HEK293 (cell line): Measurements from ENCODE around the gene SMIM44.

Experiments used
- CTCF ChIA-PET: fragments of 350-600 bp; formaldehyde crosslinking; extraction: SDS; loops from one replicate; lab custom pipeline; 2021; ENCODE audit warnings: antibody characterized with exemption; lab: Yijun Ruan, JAX
- POLR2A ChIA-PET: fragments of 300-600 bp; formaldehyde crosslinking; extraction: SDS; loops from one replicate; lab custom pipeline; 2020; ENCODE audit warnings: antibody characterized with exemption, inconsistent platforms; lab: Yijun Ruan, JAX
- H3K27ac ChIP-seq: fragments of 200-500 bp; sonication (Bioruptor generic); 2 replicates; pipeline ENCODE4 v1.5.1; 2014; ENCODE audit warnings: low read depth, low read length, control low read depth, inconsistent platforms; ENCODE audit errors: extremely low read depth
- H3K36me3 ChIP-seq, 2 experiments: fragments of 200-500 bp in 1 of 2; sonication (Bioruptor generic) in 1 of 2; 1 replicate in 1 of 2; 2 replicates in 1 of 2; pipeline ENCODE4 v1.5.1; 2014 to 2017; ENCODE audit warnings: inconsistent platforms in 2 of 2, low read length in 2 of 2; ENCODE audit not compliant: control insufficient read depth in 2 of 2, insufficient read depth in 1 of 2
- H3K4me1 ChIP-seq: fragments of 200-500 bp; sonication (Bioruptor generic); 2 replicates; pipeline ENCODE4 v1.5.1; 2014; ENCODE audit warnings: mild to moderate bottlenecking, low read length, inconsistent platforms; ENCODE audit not compliant: control insufficient read depth, insufficient read depth
- H3K4me3 ChIP-seq: 2 replicates; pipeline ENCODE4 v1.5.1; 2011; ENCODE audit warnings: low read depth, mild to moderate bottlenecking, control low read depth, low read length, moderate library complexity
- H3K9me3 ChIP-seq: fragments of 200-500 bp; sonication (Bioruptor generic); 2 replicates; pipeline ENCODE4 v1.5.1; 2014; ENCODE audit warnings: low read depth, low read length, inconsistent platforms; ENCODE audit not compliant: control insufficient read depth, insufficient read depth
- HOXA7 ChIP-seq: sonication (generic); formaldehyde crosslinking; IDR thresholded peaks from 2 replicates; pipeline ENCODE4 v1.8.1; 2022; ENCODE audit warnings: missing genetic modification reagents, borderline replicate concordance
- RBAK ChIP-seq: fragments of 450-650 bp; formaldehyde crosslinking; IDR thresholded peaks from 2 replicates; pipeline ENCODE4 v1.5.1; 2016; ENCODE audit warnings: missing biosample characterization, missing genetic modification characterization
- YY2 ChIP-seq: fragments of 450-650 bp; formaldehyde crosslinking; IDR thresholded peaks from 2 replicates; pipeline ENCODE4 v1.5.1; 2016; ENCODE audit warnings: missing biosample characterization, missing genetic modification characterization
- ZBTB48 ChIP-seq: fragments of 450-650 bp; formaldehyde crosslinking; IDR thresholded peaks from 2 replicates; pipeline ENCODE4 v1.5.1; 2016; ENCODE audit warnings: missing biosample characterization, missing genetic modification characterization
- ZFP41 ChIP-seq: fragments of 450-650 bp; formaldehyde crosslinking; IDR thresholded peaks from 2 replicates; pipeline ENCODE4 v1.5.1; 2016; ENCODE audit warnings: missing biosample characterization, missing genetic modification characterization, borderline replicate concordance
- ZNF112 ChIP-seq: fragments of 450-650 bp; formaldehyde crosslinking; IDR thresholded peaks from 2 replicates; pipeline ENCODE4 v1.5.0; 2017; ENCODE audit warnings: missing biosample characterization, missing genetic modification characterization
- ZNF133 ChIP-seq: fragments of 450-650 bp; formaldehyde crosslinking; IDR thresholded peaks from 2 replicates; pipeline ENCODE4 v1.5.1; 2016; ENCODE audit warnings: missing biosample characterization, missing genetic modification characterization
- ZNF202 ChIP-seq: fragments of 450-650 bp; formaldehyde crosslinking; IDR thresholded peaks from 2 replicates; pipeline ENCODE4 v1.5.1; 2016; ENCODE audit warnings: missing biosample characterization, missing genetic modification characterization, borderline replicate concordance
- ZNF23 ChIP-seq: fragments of 450-650 bp; formaldehyde crosslinking; IDR thresholded peaks from 2 replicates; pipeline ENCODE4 v1.5.1; 2016; ENCODE audit warnings: missing biosample characterization, missing genetic modification characterization, borderline replicate concordance
- ZNF239 ChIP-seq: fragments of 450-650 bp; formaldehyde crosslinking; IDR thresholded peaks from 2 replicates; pipeline ENCODE4 v1.5.1; 2016; ENCODE audit warnings: missing biosample characterization, missing genetic modification characterization
- ZNF248 ChIP-seq: fragments of 450-650 bp; formaldehyde crosslinking; IDR thresholded peaks from 2 replicates; pipeline ENCODE4 v1.5.1; 2017; ENCODE audit warnings: missing biosample characterization, missing genetic modification characterization
- ZNF391 ChIP-seq: fragments of 450-650 bp; formaldehyde crosslinking; IDR thresholded peaks from 2 replicates; pipeline ENCODE4 v1.5.1; 2016; ENCODE audit warnings: low read depth, missing biosample characterization, missing genetic modification characterization, borderline replicate concordance
- ZNF544 ChIP-seq: fragments of 450-650 bp; formaldehyde crosslinking; IDR thresholded peaks from 2 replicates; pipeline ENCODE4 v1.5.0; 2017; ENCODE audit warnings: missing biosample characterization, missing genetic modification characterization
- ZNF596 ChIP-seq: fragments of 450-650 bp; IDR thresholded peaks from 2 replicates; pipeline ENCODE4 v1.5.0; 2018; ENCODE audit warnings: missing biosample characterization, mild to moderate bottlenecking, missing genetic modification characterization, moderate library complexity
- ZNF768 ChIP-seq: fragments of 450-650 bp; formaldehyde crosslinking; IDR thresholded peaks from 2 replicates; pipeline ENCODE4 v1.5.1; 2018; ENCODE audit warnings: missing biosample characterization, mild to moderate bottlenecking, missing genetic modification characterization
- ZXDB ChIP-seq: fragments of 450-650 bp; formaldehyde crosslinking; IDR thresholded peaks from 2 replicates; pipeline ENCODE4 v1.5.1; 2016; ENCODE audit warnings: missing biosample characterization, missing genetic modification characterization
- TF ChIP-seq, protein P1 (sequence below): fragments of 450-650 bp; formaldehyde crosslinking; IDR thresholded peaks from 2 replicates; pipeline ENCODE4 v1.5.1; 2017; ENCODE audit warnings: missing biosample characterization, missing genetic modification characterization
- TF ChIP-seq, protein P2 (sequence below): fragments of 450-650 bp; formaldehyde crosslinking; IDR thresholded peaks from 2 replicates; pipeline ENCODE4 v1.5.1; 2016; ENCODE audit warnings: missing biosample characterization, missing genetic modification characterization
- TF ChIP-seq, protein P3 (sequence below): fragments of 450-650 bp; formaldehyde crosslinking; IDR thresholded peaks from 2 replicates; pipeline ENCODE4 v1.5.1; 2017; ENCODE audit warnings: missing biosample characterization, missing genetic modification characterization
- TF ChIP-seq, protein P4 (sequence below): fragments of 450-650 bp; formaldehyde crosslinking; IDR thresholded peaks from 2 replicates; pipeline ENCODE4 v1.5.1; 2016; ENCODE audit warnings: missing biosample characterization, missing genetic modification characterization
- TF ChIP-seq, protein P5 (sequence below): fragments of 450-650 bp; formaldehyde crosslinking; IDR thresholded peaks from 2 replicates; pipeline ENCODE4 v1.5.1; 2016; ENCODE audit warnings: missing biosample characterization, missing genetic modification characterization

Gene SMIM44

DNA sequence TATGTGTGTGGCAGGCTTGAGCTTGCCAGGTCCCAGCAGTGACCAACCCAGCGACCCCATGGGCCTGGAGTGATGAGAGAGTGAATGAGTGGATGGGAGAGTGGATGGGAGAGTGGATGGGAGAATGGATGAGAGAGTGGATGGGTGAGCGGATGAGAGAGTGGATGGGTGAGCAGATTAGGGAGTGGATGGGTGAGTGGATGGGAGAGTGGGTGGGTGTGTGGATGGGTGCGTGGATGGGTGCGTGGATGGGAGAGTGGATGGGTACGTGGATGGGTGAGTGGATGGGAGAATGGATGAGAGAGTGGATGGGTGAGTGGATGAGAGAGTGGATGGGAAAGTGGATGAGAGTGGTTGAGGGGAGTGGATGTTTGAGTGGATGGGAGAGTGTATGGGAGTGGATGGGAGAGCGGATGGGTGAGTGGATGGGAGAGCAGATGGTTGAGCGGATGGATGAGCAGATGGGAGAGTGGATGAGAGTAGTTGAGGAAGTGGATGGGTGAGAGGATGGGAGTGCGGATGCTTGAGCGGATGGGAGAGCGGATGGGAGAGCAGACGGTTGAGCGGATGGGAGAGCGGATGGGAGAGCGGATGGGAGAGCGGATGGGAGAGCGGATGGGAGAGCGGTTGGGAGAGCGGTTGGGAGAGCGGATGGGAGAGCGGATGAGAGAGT is 45.4 kb upstream of the SMIM44 start (continued):
- TF ChIP-seq, protein P1, sequence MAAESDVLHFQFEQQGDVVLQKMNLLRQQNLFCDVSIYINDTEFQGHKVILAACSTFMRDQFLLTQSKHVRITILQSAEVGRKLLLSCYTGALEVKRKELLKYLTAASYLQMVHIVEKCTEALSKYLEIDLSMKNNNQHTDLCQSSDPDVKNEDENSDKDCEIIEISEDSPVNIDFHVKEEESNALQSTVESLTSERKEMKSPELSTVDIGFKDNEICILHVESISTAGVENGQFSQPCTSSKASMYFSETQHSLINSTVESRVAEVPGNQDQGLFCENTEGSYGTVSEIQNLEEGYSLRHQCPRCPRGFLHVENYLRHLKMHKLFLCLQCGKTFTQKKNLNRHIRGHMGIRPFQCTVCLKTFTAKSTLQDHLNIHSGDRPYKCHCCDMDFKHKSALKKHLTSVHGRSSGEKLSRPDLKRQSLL (tag by site-specific recombination) = peak; percentile 73; the same call in 1 of the 2 replicates
- TF ChIP-seq ZNF391 (tag by site-specific recombination) = no peak

DNA sequence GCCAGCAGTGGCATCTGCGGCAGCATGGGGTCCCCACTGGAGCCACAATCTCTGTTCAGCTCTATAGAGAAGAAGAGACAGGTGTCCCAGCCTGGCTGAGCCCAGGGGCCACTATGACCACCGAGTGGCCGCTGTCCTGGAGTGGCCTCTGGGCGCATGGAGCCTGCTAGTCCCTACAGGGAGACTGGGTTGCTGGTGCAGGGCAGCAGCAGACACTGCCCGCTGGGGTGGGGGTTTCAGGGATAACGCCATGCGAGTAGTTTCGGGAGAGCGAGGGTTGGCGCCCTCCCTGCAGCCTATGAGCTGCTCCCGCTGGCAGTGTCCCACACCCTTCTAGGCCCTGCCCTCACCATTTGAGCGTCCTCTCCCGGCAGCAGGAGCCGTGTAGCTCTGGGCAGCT is 44.8 kb upstream of the SMIM44 start:
- POLR2A ChIA-PET = no interaction called here
- H3K36me3 ChIP-seq = peaks cover 0 to 80% of the 10 kb centered on the region in 2 experiments; a peak in 2 of 3 replicates
- CTCF ChIA-PET = interaction anchor here (0.6 to 1.3 kb wide), 2 partner anchors 11 to 223 kb away, joined by 4 to 7 read pairs; no protein-coding TSS in a partner anchor

DNA sequence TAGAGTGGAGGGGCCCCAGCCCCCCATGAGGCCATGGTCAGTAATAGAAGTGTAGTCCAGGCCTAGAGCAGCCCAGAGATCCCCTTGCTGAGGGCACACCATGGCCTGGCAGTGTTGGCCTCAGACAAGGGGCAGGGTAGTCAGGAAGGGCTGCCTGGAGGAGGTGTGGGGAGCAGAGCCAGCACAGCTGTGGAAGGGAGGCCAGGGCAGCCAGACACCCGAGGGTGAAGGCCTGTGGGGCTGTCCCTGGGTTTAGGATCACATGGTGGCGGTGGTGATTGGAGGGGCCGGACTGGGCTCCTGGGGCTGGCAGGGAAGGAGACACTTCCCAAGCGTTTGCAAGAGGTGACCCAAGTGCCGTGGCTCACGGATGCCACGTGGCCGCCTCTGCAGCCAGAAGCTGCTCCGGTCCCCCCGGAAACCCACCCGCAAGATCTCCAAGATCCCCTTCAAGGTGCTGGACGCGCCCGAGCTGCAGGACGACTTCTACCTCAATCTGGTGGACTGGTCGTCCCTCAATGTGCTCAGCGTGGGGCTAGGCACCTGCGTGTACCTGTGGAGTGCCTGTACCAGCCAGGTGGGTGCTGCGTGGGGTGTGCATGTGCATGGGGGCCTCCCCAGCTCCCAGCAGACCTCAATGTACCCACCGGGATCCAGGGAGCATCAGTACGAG is 44.1 kb upstream of the SMIM44 start:
- ChIA-PET POLR2A (interaction anchor here (1.1 kb wide), 1 partner anchor 14 kb away, joined by 3 read pairs; no protein-coding TSS in a partner anchor), CTCF (interaction anchor here (1.3 kb wide), 1 partner anchor 11 kb away, joined by 7 read pairs; no protein-coding TSS in a partner anchor)
- no peak overlapping the region for H3K27ac ChIP-seq
- H3K9me3 ChIP-seq = no peaks in the 10 kb centered on the region
- no peaks in the 10 kb centered on the region for H3K4me1 ChIP-seq
- H3K4me3 ChIP-seq = no peak overlapping the region
- peaks cover 0 to 80% of the 10 kb centered on the region in 2 experiments; a peak in 2 of 3 replicates for H3K36me3 ChIP-seq
- TF ChIP-seq ZNF112 (tag by site-specific recombination) (no peak), ZNF544 (tag by site-specific recombination) (no peak), ZNF202 (tag by site-specific recombination) (no peak), YY2 (tag by site-specific recombination) (no peak), ZNF23 (tag by site-specific recombination) (no peak), HOXA7 (CRISPR knock-in tag) (no peak)
- TF ChIP-seq, protein P2, sequence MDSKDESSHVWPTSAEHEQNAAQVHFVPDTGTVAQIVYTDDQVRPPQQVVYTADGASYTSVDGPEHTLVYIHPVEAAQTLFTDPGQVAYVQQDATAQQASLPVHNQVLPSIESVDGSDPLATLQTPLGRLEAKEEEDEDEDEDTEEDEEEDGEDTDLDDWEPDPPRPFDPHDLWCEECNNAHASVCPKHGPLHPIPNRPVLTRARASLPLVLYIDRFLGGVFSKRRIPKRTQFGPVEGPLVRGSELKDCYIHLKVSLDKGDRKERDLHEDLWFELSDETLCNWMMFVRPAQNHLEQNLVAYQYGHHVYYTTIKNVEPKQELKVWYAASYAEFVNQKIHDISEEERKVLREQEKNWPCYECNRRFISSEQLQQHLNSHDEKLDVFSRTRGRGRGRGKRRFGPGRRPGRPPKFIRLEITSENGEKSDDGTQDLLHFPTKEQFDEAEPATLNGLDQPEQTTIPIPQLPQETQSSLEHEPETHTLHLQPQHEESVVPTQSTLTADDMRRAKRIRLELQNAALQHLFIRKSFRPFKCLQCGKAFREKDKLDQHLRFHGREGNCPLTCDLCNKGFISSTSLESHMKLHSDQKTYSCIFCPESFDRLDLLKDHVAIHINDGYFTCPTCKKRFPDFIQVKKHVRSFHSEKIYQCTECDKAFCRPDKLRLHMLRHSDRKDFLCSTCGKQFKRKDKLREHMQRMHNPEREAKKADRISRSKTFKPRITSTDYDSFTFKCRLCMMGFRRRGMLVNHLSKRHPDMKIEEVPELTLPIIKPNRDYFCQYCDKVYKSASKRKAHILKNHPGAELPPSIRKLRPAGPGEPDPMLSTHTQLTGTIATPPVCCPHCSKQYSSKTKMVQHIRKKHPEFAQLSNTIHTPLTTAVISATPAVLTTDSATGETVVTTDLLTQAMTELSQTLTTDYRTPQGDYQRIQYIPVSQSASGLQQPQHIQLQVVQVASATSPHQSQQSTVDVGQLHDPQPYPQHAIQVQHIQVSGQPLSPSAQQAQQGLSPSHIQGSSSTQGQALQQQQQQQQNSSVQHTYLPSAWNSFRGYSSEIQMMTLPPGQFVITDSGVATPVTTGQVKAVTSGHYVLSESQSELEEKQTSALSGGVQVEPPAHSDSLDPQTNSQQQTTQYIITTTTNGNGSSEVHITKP (tag by site-specific recombination) = no peak

More for the DNA sequence above, 44.8 kb upstream of the SMIM44 start:
- Histone ChIP-seq H3K9me3 (no peaks in the 10 kb centered on the region), H3K4me3 (no peak overlapping the region), H3K27ac (no peak overlapping the region), H3K4me1 (no peaks in the 10 kb centered on the region)
- TF ChIP-seq ZBTB48 (tag by site-specific recombination) = no peak
- no peak for TF ChIP-seq ZFP41 (tag by site-specific recombination)
- no peak for TF ChIP-seq ZNF239 (tag by site-specific recombination)
- TF ChIP-seq ZNF248 = no peak
- TF ChIP-seq ZXDB (tag by site-specific recombination) = no peak
- TF ChIP-seq RBAK (tag by site-specific recombination) = no peak
- no peak for TF ChIP-seq ZNF596 (tag by site-specific recombination)
- TF ChIP-seq ZNF133 (tag by site-specific recombination) = no peak
- TF ChIP-seq, protein P3, sequence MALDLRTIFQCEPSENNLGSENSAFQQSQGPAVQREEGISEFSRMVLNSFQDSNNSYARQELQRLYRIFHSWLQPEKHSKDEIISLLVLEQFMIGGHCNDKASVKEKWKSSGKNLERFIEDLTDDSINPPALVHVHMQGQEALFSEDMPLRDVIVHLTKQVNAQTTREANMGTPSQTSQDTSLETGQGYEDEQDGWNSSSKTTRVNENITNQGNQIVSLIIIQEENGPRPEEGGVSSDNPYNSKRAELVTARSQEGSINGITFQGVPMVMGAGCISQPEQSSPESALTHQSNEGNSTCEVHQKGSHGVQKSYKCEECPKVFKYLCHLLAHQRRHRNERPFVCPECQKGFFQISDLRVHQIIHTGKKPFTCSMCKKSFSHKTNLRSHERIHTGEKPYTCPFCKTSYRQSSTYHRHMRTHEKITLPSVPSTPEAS (tag by site-specific recombination) = no peak
- TF ChIP-seq ZNF768 (tag by site-specific recombination) = no peak
- TF ChIP-seq, protein P4, sequence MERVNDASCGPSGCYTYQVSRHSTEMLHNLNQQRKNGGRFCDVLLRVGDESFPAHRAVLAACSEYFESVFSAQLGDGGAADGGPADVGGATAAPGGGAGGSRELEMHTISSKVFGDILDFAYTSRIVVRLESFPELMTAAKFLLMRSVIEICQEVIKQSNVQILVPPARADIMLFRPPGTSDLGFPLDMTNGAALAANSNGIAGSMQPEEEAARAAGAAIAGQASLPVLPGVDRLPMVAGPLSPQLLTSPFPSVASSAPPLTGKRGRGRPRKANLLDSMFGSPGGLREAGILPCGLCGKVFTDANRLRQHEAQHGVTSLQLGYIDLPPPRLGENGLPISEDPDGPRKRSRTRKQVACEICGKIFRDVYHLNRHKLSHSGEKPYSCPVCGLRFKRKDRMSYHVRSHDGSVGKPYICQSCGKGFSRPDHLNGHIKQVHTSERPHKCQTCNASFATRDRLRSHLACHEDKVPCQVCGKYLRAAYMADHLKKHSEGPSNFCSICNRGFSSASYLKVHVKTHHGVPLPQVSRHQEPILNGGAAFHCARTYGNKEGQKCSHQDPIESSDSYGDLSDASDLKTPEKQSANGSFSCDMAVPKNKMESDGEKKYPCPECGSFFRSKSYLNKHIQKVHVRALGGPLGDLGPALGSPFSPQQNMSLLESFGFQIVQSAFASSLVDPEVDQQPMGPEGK (tag by site-specific recombination) = no peak
- TF ChIP-seq, protein P5, sequence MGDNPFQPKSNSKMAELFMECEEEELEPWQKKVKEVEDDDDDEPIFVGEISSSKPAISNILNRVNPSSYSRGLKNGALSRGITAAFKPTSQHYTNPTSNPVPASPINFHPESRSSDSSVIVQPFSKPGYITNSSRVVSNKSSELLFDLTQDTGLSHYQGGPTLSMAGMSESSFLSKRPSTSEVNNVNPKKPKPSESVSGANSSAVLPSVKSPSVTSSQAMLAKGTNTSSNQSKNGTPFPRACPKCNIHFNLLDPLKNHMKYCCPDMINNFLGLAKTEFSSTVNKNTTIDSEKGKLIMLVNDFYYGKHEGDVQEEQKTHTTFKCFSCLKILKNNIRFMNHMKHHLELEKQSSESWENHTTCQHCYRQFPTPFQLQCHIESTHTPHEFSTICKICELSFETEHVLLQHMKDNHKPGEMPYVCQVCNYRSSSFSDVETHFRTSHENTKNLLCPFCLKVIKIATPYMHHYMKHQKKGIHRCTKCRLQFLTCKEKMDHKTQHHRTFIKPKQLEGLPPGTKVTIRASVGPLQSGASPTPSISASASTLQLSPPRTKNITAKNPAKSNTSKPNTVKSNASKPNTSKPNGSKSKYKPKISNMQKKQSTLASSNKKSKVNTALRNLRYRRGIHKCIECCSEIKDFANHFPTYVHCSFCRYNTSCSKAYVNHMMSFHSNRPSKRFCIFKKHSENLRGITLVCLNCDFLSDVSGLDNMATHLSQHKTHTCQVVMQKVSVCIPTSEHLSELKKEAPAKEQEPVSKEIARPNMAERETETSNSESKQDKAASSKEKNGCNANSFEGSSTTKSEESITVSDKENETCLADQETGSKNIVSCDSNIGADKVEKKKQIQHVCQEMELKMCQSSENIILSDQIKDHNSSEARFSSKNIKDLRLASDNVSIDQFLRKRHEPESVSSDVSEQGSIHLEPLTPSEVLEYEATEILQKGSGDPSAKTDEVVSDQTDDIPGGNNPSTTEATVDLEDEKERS = no peak
